A549 (cell line): ENCODE data around the gene CANT1.

Experiments
- BHLHE40 ChIP-seq: IDR thresholded peaks from 2 replicates; pipeline ENCODE4 v1.6.1; 2012; ENCODE audit warnings: low read depth, low read length, inconsistent platforms
- CBX2 ChIP-seq: fragments of 200-600 bp; sonication (generic); IDR thresholded peaks from 2 replicates; pipeline ENCODE4 v1.6.1; 2016; ENCODE audit warnings: low read depth, mild to moderate bottlenecking, borderline replicate concordance
- EP300 ChIP-seq, 2 experiments: fragments of >200 bp; sonication (Bioruptor Twin); formaldehyde crosslinking; IDR thresholded peaks; 2 replicates in 1 of 2; 3 replicates in 1 of 2; pipeline ENCODE4 v1.6.1; 2016 to 2017
- MAZ ChIP-seq: fragments of 150-350 bp; IDR thresholded peaks from 2 replicates; pipeline ENCODE4 v1.6.1; 2014; ENCODE audit warnings: antibody characterized with exemption, low read depth, low read length, borderline replicate concordance
- POLR2A ChIP-seq: IDR thresholded peaks from 2 replicates; pipeline ENCODE4 v1.6.1; 2012; ENCODE audit warnings: mild to moderate bottlenecking, low read length
- RAD21 ChIP-seq, 2 experiments: fragments of >200 bp in 1 of 2; sonication (Bioruptor Twin) in 1 of 2; formaldehyde crosslinking in 1 of 2; IDR thresholded peaks in 1 of 2; conservative IDR thresholded peaks in 1 of 2; 2 replicates in 1 of 2; 3 replicates in 1 of 2; pipeline ENCODE4 v1.6.1; 2012 to 2018; ENCODE audit warnings: inconsistent platforms in 1 of 2
- RNF2 ChIP-seq: fragments of 200-600 bp; sonication (generic); IDR thresholded peaks from 2 replicates; pipeline ENCODE4 v1.6.1; 2016; ENCODE audit warnings: low read depth, mild to moderate bottlenecking, antibody characterized with exemption, moderate library complexity, borderline replicate concordance
- TF ChIP-seq, protein P1 (sequence below): fragments of >200 bp; sonication (Bioruptor Twin); formaldehyde crosslinking; IDR thresholded peaks from 3 replicates; pipeline ENCODE4 v1.5.1; 2016
- TF ChIP-seq, protein P2 (sequence below): fragments of 450-650 bp; IDR thresholded peaks from 2 replicates; pipeline ENCODE4 v1.6.1; 2014; ENCODE audit warnings: antibody characterized with exemption
- TF ChIP-seq, protein P3 (sequence below): fragments of 200-600 bp; sonication (generic); IDR thresholded peaks from 2 replicates; pipeline ENCODE4 v1.6.1; 2016; ENCODE audit warnings: antibody characterized with exemption, mild to moderate bottlenecking, moderate library complexity
- TF ChIP-seq, protein P4 (sequence below): IDR thresholded peaks from 2 replicates; pipeline ENCODE4 v1.6.1; 2012
- TF ChIP-seq, protein P5 (sequence below): fragments of 250-450 bp; sonication (Bioruptor Pico); IDR thresholded peaks from 2 replicates; pipeline ENCODE4 v1.5.0; 2021; ENCODE audit warnings: mild to moderate bottlenecking, moderate library complexity, borderline replicate concordance

DNA sequence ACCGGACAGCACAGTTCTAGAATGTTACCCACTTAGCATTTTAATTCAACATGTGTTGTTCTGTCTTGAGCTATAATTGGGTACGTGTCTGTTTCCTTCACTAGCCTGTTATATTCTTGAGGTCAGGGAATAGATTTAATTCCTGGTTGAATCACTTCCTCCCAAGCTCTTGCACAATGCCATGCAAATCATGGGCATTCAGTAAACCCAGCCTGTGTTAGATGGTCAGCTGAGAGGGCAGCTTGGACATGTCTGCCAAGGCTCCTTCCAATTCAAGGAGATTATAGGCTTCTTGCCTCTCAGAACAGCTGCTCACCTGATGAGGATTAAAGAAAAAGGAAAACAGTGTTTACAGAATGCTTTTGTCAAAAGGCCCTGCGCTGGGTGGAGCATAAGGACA is 27.0 kb upstream of the CANT1 start:
- TF ChIP-seq, protein P1, sequence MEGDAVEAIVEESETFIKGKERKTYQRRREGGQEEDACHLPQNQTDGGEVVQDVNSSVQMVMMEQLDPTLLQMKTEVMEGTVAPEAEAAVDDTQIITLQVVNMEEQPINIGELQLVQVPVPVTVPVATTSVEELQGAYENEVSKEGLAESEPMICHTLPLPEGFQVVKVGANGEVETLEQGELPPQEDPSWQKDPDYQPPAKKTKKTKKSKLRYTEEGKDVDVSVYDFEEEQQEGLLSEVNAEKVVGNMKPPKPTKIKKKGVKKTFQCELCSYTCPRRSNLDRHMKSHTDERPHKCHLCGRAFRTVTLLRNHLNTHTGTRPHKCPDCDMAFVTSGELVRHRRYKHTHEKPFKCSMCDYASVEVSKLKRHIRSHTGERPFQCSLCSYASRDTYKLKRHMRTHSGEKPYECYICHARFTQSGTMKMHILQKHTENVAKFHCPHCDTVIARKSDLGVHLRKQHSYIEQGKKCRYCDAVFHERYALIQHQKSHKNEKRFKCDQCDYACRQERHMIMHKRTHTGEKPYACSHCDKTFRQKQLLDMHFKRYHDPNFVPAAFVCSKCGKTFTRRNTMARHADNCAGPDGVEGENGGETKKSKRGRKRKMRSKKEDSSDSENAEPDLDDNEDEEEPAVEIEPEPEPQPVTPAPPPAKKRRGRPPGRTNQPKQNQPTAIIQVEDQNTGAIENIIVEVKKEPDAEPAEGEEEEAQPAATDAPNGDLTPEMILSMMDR = no peak
- no peak for TF ChIP-seq EP300 (IDR thresholded peaks at IDR 0.05)
- TF ChIP-seq POLR2A = no peak
- TF ChIP-seq, protein P2, sequence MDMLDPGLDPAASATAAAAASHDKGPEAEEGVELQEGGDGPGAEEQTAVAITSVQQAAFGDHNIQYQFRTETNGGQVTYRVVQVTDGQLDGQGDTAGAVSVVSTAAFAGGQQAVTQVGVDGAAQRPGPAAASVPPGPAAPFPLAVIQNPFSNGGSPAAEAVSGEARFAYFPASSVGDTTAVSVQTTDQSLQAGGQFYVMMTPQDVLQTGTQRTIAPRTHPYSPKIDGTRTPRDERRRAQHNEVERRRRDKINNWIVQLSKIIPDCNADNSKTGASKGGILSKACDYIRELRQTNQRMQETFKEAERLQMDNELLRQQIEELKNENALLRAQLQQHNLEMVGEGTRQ = 0 out of 2 replicates have a peak, but pooled peaks have one; percentile 8
- TF ChIP-seq, protein P3, sequence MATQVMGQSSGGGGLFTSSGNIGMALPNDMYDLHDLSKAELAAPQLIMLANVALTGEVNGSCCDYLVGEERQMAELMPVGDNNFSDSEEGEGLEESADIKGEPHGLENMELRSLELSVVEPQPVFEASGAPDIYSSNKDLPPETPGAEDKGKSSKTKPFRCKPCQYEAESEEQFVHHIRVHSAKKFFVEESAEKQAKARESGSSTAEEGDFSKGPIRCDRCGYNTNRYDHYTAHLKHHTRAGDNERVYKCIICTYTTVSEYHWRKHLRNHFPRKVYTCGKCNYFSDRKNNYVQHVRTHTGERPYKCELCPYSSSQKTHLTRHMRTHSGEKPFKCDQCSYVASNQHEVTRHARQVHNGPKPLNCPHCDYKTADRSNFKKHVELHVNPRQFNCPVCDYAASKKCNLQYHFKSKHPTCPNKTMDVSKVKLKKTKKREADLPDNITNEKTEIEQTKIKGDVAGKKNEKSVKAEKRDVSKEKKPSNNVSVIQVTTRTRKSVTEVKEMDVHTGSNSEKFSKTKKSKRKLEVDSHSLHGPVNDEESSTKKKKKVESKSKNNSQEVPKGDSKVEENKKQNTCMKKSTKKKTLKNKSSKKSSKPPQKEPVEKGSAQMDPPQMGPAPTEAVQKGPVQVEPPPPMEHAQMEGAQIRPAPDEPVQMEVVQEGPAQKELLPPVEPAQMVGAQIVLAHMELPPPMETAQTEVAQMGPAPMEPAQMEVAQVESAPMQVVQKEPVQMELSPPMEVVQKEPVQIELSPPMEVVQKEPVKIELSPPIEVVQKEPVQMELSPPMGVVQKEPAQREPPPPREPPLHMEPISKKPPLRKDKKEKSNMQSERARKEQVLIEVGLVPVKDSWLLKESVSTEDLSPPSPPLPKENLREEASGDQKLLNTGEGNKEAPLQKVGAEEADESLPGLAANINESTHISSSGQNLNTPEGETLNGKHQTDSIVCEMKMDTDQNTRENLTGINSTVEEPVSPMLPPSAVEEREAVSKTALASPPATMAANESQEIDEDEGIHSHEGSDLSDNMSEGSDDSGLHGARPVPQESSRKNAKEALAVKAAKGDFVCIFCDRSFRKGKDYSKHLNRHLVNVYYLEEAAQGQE = no peak
- TF ChIP-seq MAZ = no peak
- TF ChIP-seq, protein P4, sequence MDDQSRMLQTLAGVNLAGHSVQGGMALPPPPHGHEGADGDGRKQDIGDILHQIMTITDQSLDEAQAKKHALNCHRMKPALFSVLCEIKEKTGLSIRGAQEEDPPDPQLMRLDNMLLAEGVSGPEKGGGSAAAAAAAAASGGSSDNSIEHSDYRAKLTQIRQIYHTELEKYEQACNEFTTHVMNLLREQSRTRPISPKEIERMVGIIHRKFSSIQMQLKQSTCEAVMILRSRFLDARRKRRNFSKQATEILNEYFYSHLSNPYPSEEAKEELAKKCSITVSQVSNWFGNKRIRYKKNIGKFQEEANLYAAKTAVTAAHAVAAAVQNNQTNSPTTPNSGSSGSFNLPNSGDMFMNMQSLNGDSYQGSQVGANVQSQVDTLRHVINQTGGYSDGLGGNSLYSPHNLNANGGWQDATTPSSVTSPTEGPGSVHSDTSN = no peak
- no peak for TF ChIP-seq RAD21 (conservative IDR thresholded peaks at IDR 0.05 in 1 of 2, IDR thresholded peaks at IDR 0.05 in 1 of 2)
- no peak for TF ChIP-seq CBX2
- no peak for TF ChIP-seq RNF2
- TF ChIP-seq, protein P5, sequence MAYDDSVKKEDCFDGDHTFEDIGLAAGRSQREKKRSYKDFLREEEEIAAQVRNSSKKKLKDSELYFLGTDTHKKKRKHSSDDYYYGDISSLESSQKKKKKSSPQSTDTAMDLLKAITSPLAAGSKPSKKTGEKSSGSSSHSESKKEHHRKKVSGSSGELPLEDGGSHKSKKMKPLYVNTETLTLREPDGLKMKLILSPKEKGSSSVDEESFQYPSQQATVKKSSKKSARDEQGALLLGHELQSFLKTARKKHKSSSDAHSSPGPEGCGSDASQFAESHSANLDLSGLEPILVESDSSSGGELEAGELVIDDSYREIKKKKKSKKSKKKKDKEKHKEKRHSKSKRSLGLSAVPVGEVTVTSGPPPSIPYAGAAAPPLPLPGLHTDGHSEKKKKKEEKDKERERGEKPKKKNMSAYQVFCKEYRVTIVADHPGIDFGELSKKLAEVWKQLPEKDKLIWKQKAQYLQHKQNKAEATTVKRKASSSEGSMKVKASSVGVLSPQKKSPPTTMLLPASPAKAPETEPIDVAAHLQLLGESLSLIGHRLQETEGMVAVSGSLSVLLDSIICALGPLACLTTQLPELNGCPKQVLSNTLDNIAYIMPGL (CRISPR knock-in tag) = no peak
- TF ChIP-seq BHLHE40 = no peak
